BLaER1 treated with 17β-estradiol and CSF1 and Interleukin-3, amounts not matched to agents 10 nM and 100 nM (cell line): ENCODE results near the gene GZMM.

Experiments
- H3K27ac ChIP-seq, 11 experiments: shearing (Covaris generic); formaldehyde crosslinking; 2 replicates each; pipeline ENCODE4 v1.8.1; 2022
- H3K27me3 ChIP-seq, 11 experiments: shearing (Covaris generic); formaldehyde crosslinking; 2 replicates each; pipeline ENCODE4 v1.8.1; 2022
- H3K36me3 ChIP-seq, 11 experiments: shearing (Covaris generic); formaldehyde crosslinking; 2 replicates each; pipeline ENCODE4 v1.8.1; 2022
- H3K4me1 ChIP-seq, 10 experiments: shearing (Covaris generic); formaldehyde crosslinking; 2 replicates each; pipeline ENCODE4 v1.8.1; 2022
- H3K4me2 ChIP-seq, 11 experiments: shearing (Covaris generic); formaldehyde crosslinking; 2 replicates each; pipeline ENCODE4 v1.8.1; 2022
- H3K4me3 ChIP-seq, 10 experiments: shearing (Covaris generic); formaldehyde crosslinking; 2 replicates each; pipeline ENCODE4 v1.8.1; 2022
- H3K9ac ChIP-seq, 11 experiments: shearing (Covaris generic); formaldehyde crosslinking; 2 replicates each; pipeline ENCODE4 v1.8.1; 2022
- H3K9me3 ChIP-seq, 11 experiments: shearing (Covaris generic); formaldehyde crosslinking; replicated peaks in 1 of 11; 2 replicates each; pipeline ENCODE4 v1.8.1; 2022
- H4K20me1 ChIP-seq, 11 experiments: shearing (Covaris generic); formaldehyde crosslinking; 2 replicates each; pipeline ENCODE4 v1.8.1; 2022
- Cebpa-rat ChIP-seq, 11 experiments: shearing (Covaris generic); IDR thresholded peaks; 2 replicates each; pipeline ENCODE4 v1.8.1; 2022

GZMM gene

GRCh38 chr19:497869-498510 lies 45.9 kb upstream of the GZMM start:
- no peak overlapping the region for H3K27ac ChIP-seq
- H3K4me3 ChIP-seq, result peak overlapping the region in 5 of 10 experiments; percentile 34 to 50 (median 44); a peak in 5 of 20 replicates
- peaks cover 0 to 7% (median 0%) of the 10 kb centered on the region in 11 experiments; a peak in 2 of 22 replicates for H4K20me1 ChIP-seq
- H3K36me3 ChIP-seq, result no peaks in the 10 kb centered on the region
- peaks cover 33 to 56% (median 38%) of the 10 kb centered on the region in 11 experiments for H3K27me3 ChIP-seq
- peaks cover 6 to 43% (median 30%) of the 10 kb centered on the region in 10 experiments for H3K4me1 ChIP-seq
- H3K4me2 ChIP-seq, result peak overlapping the region in 9 of 11 experiments; percentile 24 to 83 (median 76); a peak in 17 of 22 replicates
- peak overlapping the region in 5 of 11 experiments; percentile 26 to 64 (median 49); a peak in 6 of 22 replicates for H3K9ac ChIP-seq
- TF ChIP-seq Cebpa-rat (IDR thresholded peaks at IDR 0.05), result no peak
- H3K9me3 ChIP-seq, result peaks cover 0 to 21% (median 7%) of the 10 kb centered on the region in 11 experiments; a peak in 15 of 22 replicates

DNA sequence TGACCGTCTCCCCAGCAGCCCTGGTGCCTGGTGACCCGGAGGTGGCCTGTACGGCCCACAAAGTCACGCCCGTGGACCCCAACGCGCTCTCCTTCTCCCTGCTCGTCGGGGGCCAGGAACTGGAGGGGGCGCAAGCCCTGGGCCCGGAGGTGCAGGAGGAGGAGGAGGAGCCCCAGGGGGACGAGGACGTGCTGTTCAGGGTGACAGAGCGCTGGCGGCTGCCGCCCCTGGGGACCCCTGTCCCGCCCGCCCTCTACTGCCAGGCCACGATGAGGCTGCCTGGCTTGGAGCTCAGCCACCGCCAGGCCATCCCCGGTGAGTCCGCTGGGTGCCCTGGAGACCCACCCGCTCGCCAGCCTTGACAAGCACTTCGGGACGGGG lies 45.4 kb upstream of the GZMM start:
- no peaks in the 10 kb centered on the region for H3K36me3 ChIP-seq
- H3K4me1 ChIP-seq, result peaks cover 8 to 48% (median 35%) of the 10 kb centered on the region in 10 experiments
- H3K4me3 ChIP-seq, result peak overlapping the region in 4 of 10 experiments; percentile 34 to 50 (median 45); a peak in 4 of 20 replicates
- no peak overlapping the region for H3K27ac ChIP-seq
- no peak for TF ChIP-seq Cebpa-rat (IDR thresholded peaks at IDR 0.05)
- peaks cover 33 to 56% (median 38%) of the 10 kb centered on the region in 11 experiments for H3K27me3 ChIP-seq
- peak overlapping the region in 5 of 11 experiments; percentile 26 to 64 (median 49); a peak in 6 of 22 replicates for H3K9ac ChIP-seq
- peaks cover 0 to 7% (median 0%) of the 10 kb centered on the region in 11 experiments; a peak in 2 of 22 replicates for H4K20me1 ChIP-seq
- peaks cover 0 to 23% (median 3%) of the 10 kb centered on the region in 11 experiments; a peak in 11 of 22 replicates for H3K9me3 ChIP-seq
- peak overlapping the region in 9 of 11 experiments; percentile 24 to 83 (median 76); a peak in 17 of 22 replicates for H3K4me2 ChIP-seq

DNA sequence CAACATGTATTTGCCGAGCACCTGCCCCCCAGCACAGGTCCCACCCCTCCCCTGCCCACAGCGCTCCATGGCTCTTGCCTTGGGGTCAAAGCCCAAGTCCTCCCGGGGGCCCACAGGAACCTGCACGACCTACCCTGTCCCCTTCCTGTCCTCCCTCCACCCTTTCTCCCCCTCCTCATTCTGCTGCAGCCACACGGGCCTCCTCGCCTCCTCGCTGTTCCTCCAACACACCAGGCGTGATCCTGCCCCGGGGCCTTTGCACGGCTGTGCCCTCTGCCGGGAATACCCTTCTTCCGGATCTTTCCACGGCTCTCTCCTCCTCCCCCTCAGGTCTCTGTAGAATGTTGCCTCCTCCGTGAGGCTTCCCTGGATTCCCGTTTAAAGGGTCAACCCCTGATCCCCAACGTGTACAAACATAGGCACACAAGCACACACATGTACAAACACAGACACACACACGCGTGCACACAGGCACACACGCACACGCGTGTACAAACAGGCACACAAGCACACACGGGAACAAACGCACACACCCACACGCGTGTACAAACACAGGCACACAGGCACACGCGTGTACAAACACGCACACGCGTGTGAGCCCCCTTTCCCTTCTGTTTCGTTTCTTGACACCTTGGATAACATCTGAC lies 44.8 kb upstream of the GZMM start:
- Histone ChIP-seq H3K36me3 (no peaks in the 10 kb centered on the region), H3K4me1 (peaks cover 8 to 52% (median 35%) of the 10 kb centered on the region in 10 experiments), H3K9me3 (peaks cover 0 to 24% (median 3%) of the 10 kb centered on the region in 11 experiments; a peak in 11 of 22 replicates), H3K9ac (no peak overlapping the region), H3K4me3 (no peak overlapping the region), H3K27me3 (peaks cover 33 to 54% (median 38%) of the 10 kb centered on the region in 11 experiments), H3K27ac (no peak overlapping the region), H4K20me1 (peaks cover 0 to 7% (median 0%) of the 10 kb centered on the region in 11 experiments; a peak in 2 of 22 replicates), H3K4me2 (peak overlapping the region in 1 of 11 experiments; percentile 10; a peak in 4 of 22 replicates)
- TF ChIP-seq Cebpa-rat (IDR thresholded peaks at IDR 0.05), result no peak

DNA sequence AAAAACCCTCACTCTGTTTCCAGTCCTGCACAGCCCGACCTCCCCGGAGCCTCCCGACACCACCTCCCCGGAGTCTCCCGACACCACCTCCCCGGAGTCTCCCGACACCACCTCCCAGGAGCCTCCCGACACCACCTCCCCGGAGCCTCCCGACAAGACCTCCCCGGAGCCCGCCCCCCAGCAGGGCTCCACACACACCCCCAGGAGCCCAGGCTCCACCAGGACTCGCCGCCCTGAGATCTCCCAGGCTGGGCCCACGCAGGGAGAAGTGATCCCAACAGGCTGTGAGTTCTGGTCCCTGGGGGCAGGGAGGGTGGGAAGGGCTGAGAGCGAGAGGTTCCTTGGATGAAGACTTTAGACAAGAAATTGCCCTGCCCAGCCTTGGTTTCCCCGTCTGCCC lies 42.2 kb upstream of the GZMM start:
- H3K27me3 ChIP-seq, result peaks cover 20 to 29% (median 24%) of the 10 kb centered on the region in 11 experiments
- peaks cover 0 to 7% (median 0%) of the 10 kb centered on the region in 11 experiments; a peak in 2 of 22 replicates for H4K20me1 ChIP-seq
- H3K9me3 ChIP-seq, result peaks cover 0 to 24% (median 3%) of the 10 kb centered on the region in 11 experiments; a peak in 11 of 22 replicates
- H3K27ac ChIP-seq, result peak overlapping the region in 4 of 11 experiments; percentile 68 to 75 (median 71); a peak in 7 of 22 replicates
- peaks cover 19 to 63% (median 44%) of the 10 kb centered on the region in 10 experiments for H3K4me1 ChIP-seq
- H3K4me2 ChIP-seq, result peak overlapping the region in 5 of 11 experiments; percentile 10 to 69 (median 61); a peak in 9 of 22 replicates
- H3K4me3 ChIP-seq, result no peak overlapping the region; a peak in 1 of 20 replicates
- TF ChIP-seq Cebpa-rat (IDR thresholded peaks at IDR 0.05), result no peak
- H3K36me3 ChIP-seq, result no peaks in the 10 kb centered on the region
- no peak overlapping the region for H3K9ac ChIP-seq

- Histone ChIP-seq H3K4me1 (peaks cover 34 to 72% (median 54%) of the 10 kb centered on the region in 10 experiments), H3K27ac (peak overlapping the region in 6 of 11 experiments; percentile 6 to 98 (median 92); a peak in 7 of 22 replicates), H3K27me3 (peaks cover 0 to 1% (median under 1%) of the 10 kb centered on the region in 11 experiments; a peak in 11 of 22 replicates), H3K9me3 (peaks cover 0 to 24% (median 3%) of the 10 kb centered on the region in 11 experiments; a peak in 11 of 22 replicates), H3K9ac (peak overlapping the region in 1 of 11 experiments; percentile 9; a peak in 1 of 22 replicates), H3K36me3 (peaks cover 0 to 9% (median 7%) of the 10 kb centered on the region in 11 experiments; a peak in 10 of 22 replicates), H3K4me2 (0 out of 22 replicates have a peak overlapping the region, but pooled peaks of 1 of the 11 experiments have one; percentile 99), H4K20me1 (peaks cover 0 to 18% (median 0%) of the 10 kb centered on the region in 11 experiments; a peak in 7 of 22 replicates), H3K4me3 (no peak overlapping the region)
- no peak for TF ChIP-seq Cebpa-rat (IDR thresholded peaks at IDR 0.05)
Observed at GRCh38 chr19:504616-505015, 39.2 kb upstream of the GZMM start.

GRCh38 chr19:506404-507285 lies 37.2 kb upstream of the GZMM start:
- no peaks in the 10 kb centered on the region for H3K27me3 ChIP-seq
- peaks cover 54 to 83% (median 67%) of the 10 kb centered on the region in 10 experiments for H3K4me1 ChIP-seq
- peak overlapping the region; percentile 91 to 98 (median 93) for H3K27ac ChIP-seq
- peak overlapping the region; percentile 84 to 97 (median 92) for H3K4me3 ChIP-seq
- peaks cover 0 to 31% (median 9%) of the 10 kb centered on the region in 11 experiments; a peak in 14 of 22 replicates for H4K20me1 ChIP-seq
- peaks cover 0 to 12% (median 9%) of the 10 kb centered on the region in 11 experiments; a peak in 10 of 22 replicates for H3K36me3 ChIP-seq
- peak overlapping the region; percentile 74 to 100 (median 90) for H3K4me2 ChIP-seq
- peaks cover 0 to 20% (median 3%) of the 10 kb centered on the region in 11 experiments; a peak in 11 of 22 replicates for H3K9me3 ChIP-seq
- TF ChIP-seq Cebpa-rat (IDR thresholded peaks at IDR 0.05), result no peak
- H3K9ac ChIP-seq, result peak overlapping the region; percentile 90 to 99 (median 95)

DNA sequence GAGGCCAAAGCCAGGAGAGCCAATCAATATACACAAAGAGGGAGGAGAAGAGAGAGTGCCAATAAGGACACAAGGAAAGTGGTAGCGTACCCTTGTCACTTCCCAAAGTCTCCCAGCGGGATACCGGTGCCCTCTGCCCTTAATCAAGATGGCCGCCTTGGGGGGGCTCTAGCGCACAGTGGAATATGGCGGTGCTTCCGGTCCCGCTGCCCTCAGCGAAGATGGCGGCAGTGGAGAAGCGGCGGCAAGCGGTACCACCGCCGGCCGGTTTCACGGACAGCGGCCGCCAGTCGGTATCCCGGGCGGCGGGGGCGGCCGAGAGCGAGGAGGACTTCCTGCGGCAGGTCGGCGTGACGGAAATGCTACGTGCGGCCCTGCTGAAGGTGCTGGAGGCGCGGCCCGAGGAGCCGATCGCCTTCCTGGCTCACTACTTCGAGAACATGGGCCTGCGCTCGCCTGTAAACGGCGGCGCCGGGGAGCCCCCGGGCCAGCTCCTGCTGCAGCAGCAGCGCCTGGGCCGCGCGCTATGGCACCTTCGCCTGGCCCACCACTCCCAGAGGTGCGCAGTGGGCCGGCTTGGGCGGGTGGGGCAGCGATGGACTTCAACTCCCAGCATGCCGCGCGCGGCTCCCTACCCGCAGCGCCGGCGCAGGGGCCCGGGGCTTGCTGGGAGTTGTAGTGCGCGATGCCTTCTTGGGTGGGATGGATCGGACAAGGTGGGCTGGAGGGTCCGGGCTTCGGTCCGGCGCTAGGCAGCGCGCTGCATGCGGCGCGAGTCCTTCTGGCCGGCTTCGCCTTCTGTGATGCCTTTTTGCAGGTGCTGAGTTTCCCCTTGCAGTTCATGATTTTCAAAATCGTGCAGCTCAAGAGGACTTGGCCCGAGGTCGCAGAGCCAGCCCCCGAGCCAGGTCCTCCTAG lies 36.3 kb upstream of the GZMM start, which contains the start of gene TPGS1:
Gene TPGS1, plus strand, starts transcription at position 212 of the 918 bp plus-strand sequence. Its CDS starts 10 bp downstream, at position 222.
- no peak for TF ChIP-seq Cebpa-rat (IDR thresholded peaks at IDR 0.05)
- Histone ChIP-seq H3K27ac (peak within 1 kb of the TSS; percentile 91 to 98 (median 93)), H3K9ac (peak within 1 kb of the TSS; percentile 90 to 99 (median 95)), H3K9me3 (peaks cover 0 to 11% (median 0%) of the 10 kb centered on the region in 11 experiments; a peak in 10 of 22 replicates), H3K4me1 (peaks cover 63 to 83% (median 69%) of the 10 kb centered on the region in 10 experiments), H3K4me2 (peak within 1 kb of the TSS; percentile 90 to 100 (median 99)), H3K36me3 (peaks cover 0 to 12% (median 9%) of the 10 kb centered on the region in 11 experiments; a peak in 10 of 22 replicates), H3K4me3 (peak within 1 kb of the TSS; percentile 84 to 97 (median 92)), H3K27me3 (no peaks in the 10 kb centered on the region), H4K20me1 (peaks cover 0 to 40% (median 18%) of the 10 kb centered on the region in 11 experiments; a peak in 17 of 22 replicates)
